ENCODE results near the gene HHLA2. TPM values are rescaled to one million over a fixed set of nuclear protein-coding genes. Genes with fewer than 3 reads are reported as not detected.

Gene HHLA2
- total RNA-seq, 1 experiment from 2014 or later = not detected

- Histone ChIP-seq H3K79me2 (ENCODE audit: low read length) (no peaks in the 10 kb centered on the region), H3K4me1 (ENCODE audit: insufficient read depth, low read length) (peaks cover 31% of the 10 kb centered on the region), H2AFZ (ENCODE audit: low read length) (no peak overlapping the region), H3K4me2 (ENCODE audit: low read length) (no peak overlapping the region), H3F3A (ENCODE audit: low read length, unreplicated experiment) (no peaks in the 10 kb centered on the region), H3K27me3 (ENCODE audit: low read length) (no peaks in the 10 kb centered on the region), H3K9ac (ENCODE audit: low read length) (no peak overlapping the region), H3K4me3 (ENCODE audit: low read length) (no peak overlapping the region), H3K36me3 (ENCODE audit: low read depth, low read length) (no peaks in the 10 kb centered on the region), H3K9me2 (replicated peaks; ENCODE audit: low read length) (0 out of 2 replicates have a peak, but pooled peaks cover 2% of the 10 kb centered on the region), H4K20me1 (ENCODE audit: low read length) (no peaks in the 10 kb centered on the region), H3K9me3 (ENCODE audit: low read length) (no peaks in the 10 kb centered on the region), H3K27ac (ENCODE audit: low read length) (no peak overlapping the region)
- intact Hi-C loops (cut with micrococcal nuclease) = no loop called here
- BruUV-seq (replicated peaks) = no TSS peak
- TF ChIP-seq CTCF (conservative IDR thresholded peaks at IDR 0.05; ENCODE audit: low read depth, low read length) (no peak), EZH2phosphoT487 (IDR thresholded peaks at IDR 0.05; ENCODE audit: borderline replicate concordance, low read length) (no peak), EZH2 (IDR thresholded peaks at IDR 0.05; ENCODE audit: low read length, unreplicated experiment) (no peak)
- CTCF ChIA-PET = no interaction called here
- DNase-seq (no peak), ATAC-seq (no peak)
- POLR2A ChIA-PET (ENCODE audit: unreplicated experiment) = no interaction called here
These were observed 92.1 kb downstream of the HHLA2 start for GRCh38 chr3:108388136-108389132.

GRCh38 chr3:108389372-108389771 lies 93.0 kb downstream of the HHLA2 start:
- Histone ChIP-seq H3K4me1 (ENCODE audit: insufficient read depth, low read length) (peaks cover 21% of the 10 kb centered on the region), H3K4me3 (ENCODE audit: low read length) (no peak overlapping the region)
- no TSS peak for BruUV-seq (replicated peaks)

More at GRCh38 chr3:108389372-108389771, 93.0 kb downstream of the HHLA2 start:
- no peak for TF ChIP-seq EZH2phosphoT487 (IDR thresholded peaks at IDR 0.05; ENCODE audit: borderline replicate concordance, low read length)
- TF ChIP-seq EZH2 (IDR thresholded peaks at IDR 0.05; ENCODE audit: low read length, unreplicated experiment) = no peak
- TF ChIP-seq CTCF (conservative IDR thresholded peaks at IDR 0.05; ENCODE audit: low read depth, low read length) = no peak
- Histone ChIP-seq H3K4me2 (ENCODE audit: low read length) (no peak overlapping the region), H3F3A (ENCODE audit: low read length, unreplicated experiment) (no peaks in the 10 kb centered on the region), H3K27ac (ENCODE audit: low read length) (no peak overlapping the region), H4K20me1 (ENCODE audit: low read length) (no peaks in the 10 kb centered on the region), H3K9me3 (ENCODE audit: low read length) (no peaks in the 10 kb centered on the region), H3K79me2 (ENCODE audit: low read length) (no peaks in the 10 kb centered on the region), H2AFZ (ENCODE audit: low read length) (no peak overlapping the region), H3K27me3 (ENCODE audit: low read length) (no peaks in the 10 kb centered on the region), H3K9me2 (replicated peaks; ENCODE audit: low read length) (0 out of 2 replicates have a peak, but pooled peaks cover 2% of the 10 kb centered on the region), H3K9ac (ENCODE audit: low read length) (no peak overlapping the region), H3K36me3 (ENCODE audit: low read depth, low read length) (no peaks in the 10 kb centered on the region)
- no peak for ATAC-seq
- ChIA-PET POLR2A (ENCODE audit: unreplicated experiment) (no interaction called here), CTCF (no interaction called here)
- intact Hi-C loops (cut with micrococcal nuclease) = no loop called here
- DNase-seq = no peak

All from PC-3 (cell line).